HL-60/S4 treated with phorbol 12-myristate 13-acetate at 8.2 ng/mL for 4 days and 3 days (cell line): ENCODE results near the gene SLC2A4RG.

ENCODE experiments used
- in situ Hi-C: fragments of 300-500 bp; cut with MboI; formaldehyde crosslinking; loops from 2 replicates; pipeline ENCODE4 v1.15.0; 2022; ENCODE audit warnings: low sequenced_read_pairs

The SLC2A4RG gene

GRCh38 chr20:63698739-63699465 is 40.7 kb upstream of the SLC2A4RG start:
- in situ Hi-C loops: no loop called here

- in situ Hi-C loops: no loop called here
Measured at GRCh38 chr20:63699466-63700198, 39.9 kb upstream of the SLC2A4RG start.

- in situ Hi-C loops: no loop called here
Measured at GRCh38 chr20:63700199-63701050, 39.2 kb upstream of the SLC2A4RG start.

GRCh38 chr20:63701051-63701328 is 38.6 kb upstream of the SLC2A4RG start:
- in situ Hi-C loops: no loop called here

GRCh38 chr20:63701329-63702035 is 38.1 kb upstream of the SLC2A4RG start:
- in situ Hi-C loops: no loop called here

- in situ Hi-C loops: no loop called here
Measured at GRCh38 chr20:63702036-63702665, 37.4 kb upstream of the SLC2A4RG start.

GRCh38 chr20:63702751-63703470 is 36.7 kb upstream of the SLC2A4RG start:
- in situ Hi-C loops: no loop called here

- in situ Hi-C loops: no loop called here
Measured at GRCh38 chr20:63703471-63703975, 36.1 kb upstream of the SLC2A4RG start.

- in situ Hi-C loops: no loop called here
Measured at GRCh38 chr20:63703976-63704748, 35.4 kb upstream of the SLC2A4RG start.

- in situ Hi-C loops: no loop called here
Measured at GRCh38 chr20:63704749-63705117, 34.8 kb upstream of the SLC2A4RG start.

GRCh38 chr20:63705232-63706026 is 34.1 kb upstream of the SLC2A4RG start:
- in situ Hi-C loops: no loop called here

GRCh38 chr20:63706027-63706695 is 33.4 kb upstream of the SLC2A4RG start:
- in situ Hi-C loops: no loop called here

GRCh38 chr20:63706852-63707557 is 32.6 kb upstream of the SLC2A4RG start:
- in situ Hi-C loops: no loop called here

- in situ Hi-C loops: no loop called here
Measured at GRCh38 chr20:63707558-63708300, 31.8 kb upstream of the SLC2A4RG start, which contains the start of the genes ARFRP1 and ZGPAT. Gene ARFRP1, minus strand, starts transcription at chr20:63707976. Its CDS starts 885 bp downstream, at chr20:63707091. Gene ZGPAT, plus strand, starts transcription at chr20:63708039. Its CDS starts 542 bp downstream, at chr20:63708581.

GRCh38 chr20:63708301-63709148 is 31.1 kb upstream of the SLC2A4RG start:
- in situ Hi-C loops: no loop called here
